CD14-positive monocyte (primary cell): ENCODE data around the gene IMPA2. TPM values are rescaled to one million over a fixed set of nuclear protein-coding genes. Genes with fewer than 3 reads are reported as not detected.
"Not testable (repeated sequence)": the region's sequence is repeated elsewhere in the genome, so short reads cannot be mapped to it uniquely, and the experiment has no call there.

ENCODE experiments used
- DNase-seq, 3 donors: peaks; one replicate each; pipeline ENCODE4 v3.0.0-alpha.2; 2011 to 2022
- H2AFZ ChIP-seq: 2 replicates; pipeline ENCODE4 v1.6.0; 2012; ENCODE audit warnings: mild to moderate bottlenecking, low read depth, low read length, inconsistent platforms; ENCODE audit not compliant: insufficient read depth, poor library complexity, severe bottlenecking
- H3K27ac ChIP-seq, 2 donors: 1 replicate in 1 of 2; 2 replicates in 1 of 2; pipeline ENCODE4 v1.5.1; 2012 to 2013; ENCODE audit warnings: low read length in 2 of 2, control low read depth in 1 of 2, inconsistent platforms in 1 of 2, low read depth in 1 of 2, mild to moderate bottlenecking in 1 of 2
- H3K27me3 ChIP-seq, 2 donors: one replicate each; pipeline versions ENCODE4 v1.6.0 to v1.6.1; 2011 to 2013; ENCODE audit warnings: low read length in 2 of 2; ENCODE audit not compliant: control insufficient read depth in 2 of 2, insufficient read depth in 2 of 2
- H3K36me3 ChIP-seq, 2 donors: replicated peaks in 1 of 2; 1 replicate in 1 of 2; 2 replicates in 1 of 2; pipeline versions ENCODE4 v1.5.1 to v1.6.1; 2012 to 2013; ENCODE audit warnings: low read length in 2 of 2, control low read depth in 1 of 2, inconsistent platforms in 1 of 2, mild to moderate bottlenecking in 1 of 2; ENCODE audit not compliant: insufficient read depth in 2 of 2, control insufficient read depth in 1 of 2
- H3K4me1 ChIP-seq, 2 donors: 1 replicate in 1 of 2; 2 replicates in 1 of 2; pipeline versions ENCODE4 v1.5.1 to v1.6.1; 2012 to 2013; ENCODE audit warnings: low read length in 2 of 2, control low read depth in 1 of 2, inconsistent platforms in 1 of 2, mild to moderate bottlenecking in 1 of 2, moderate library complexity in 1 of 2; ENCODE audit not compliant: insufficient read depth in 2 of 2, control insufficient read depth in 1 of 2
- H3K4me2 ChIP-seq: replicated peaks from 2 replicates; pipeline ENCODE3; 2012; ENCODE audit warnings: low read length, moderate library complexity, mild to moderate bottlenecking; ENCODE audit not compliant: poor library complexity, severe bottlenecking; ENCODE audit errors: extremely low read depth
- H3K4me3 ChIP-seq, 3 experiments: fragments of 200-600 bp in 1 of 3; sonication (generic) in 1 of 3; replicated peaks in 1 of 3; 1 replicate in 2 of 3; 2 replicates in 1 of 3; pipeline ENCODE4 v1.5.1; 2011 to 2013; ENCODE audit warnings: low read length in 3 of 3, mild to moderate bottlenecking in 3 of 3, control low read depth in 2 of 3, low read depth in 2 of 3, inconsistent platforms in 1 of 3, moderate library complexity in 1 of 3
- H3K79me2 ChIP-seq: 2 replicates; pipeline ENCODE4 v1.6.0; 2012; ENCODE audit warnings: mild to moderate bottlenecking, control low read depth, inconsistent platforms, low read length, moderate library complexity; ENCODE audit not compliant: insufficient read depth
- H3K9ac ChIP-seq: 2 replicates; pipeline ENCODE4 v1.6.0; 2017; ENCODE audit warnings: low read length, mild to moderate bottlenecking; ENCODE audit not compliant: insufficient read depth, poor library complexity, severe bottlenecking
- H3K9me3 ChIP-seq, 2 donors: replicated peaks in 1 of 2; 1 replicate in 1 of 2; 2 replicates in 1 of 2; pipeline versions ENCODE4 v1.5.1 to v1.6.1; 2012 to 2013; ENCODE audit warnings: low read length in 2 of 2, control low read depth in 1 of 2; ENCODE audit not compliant: control insufficient read depth in 1 of 2, insufficient read depth in 1 of 2
- H4K20me1 ChIP-seq: 2 replicates; pipeline ENCODE4 v1.6.0; 2012; ENCODE audit warnings: mild to moderate bottlenecking, low read length, control low read depth, moderate library complexity; ENCODE audit not compliant: insufficient read depth
- H3K27ac Mint-ChIP-seq, 7 donors: one replicate each; pipeline ENCODE4 v1.8.0; 2020; ENCODE audit warnings: mild to moderate bottlenecking in 7 of 7, mixed read lengths in 7 of 7, moderate library complexity in 6 of 7, inconsistent platforms in 2 of 7
- H3K27me3 Mint-ChIP-seq, 3 donors: one replicate each; pipeline ENCODE4 v1.8.0; 2021 to 2022; ENCODE audit warnings: low read depth in 3 of 3, mild to moderate bottlenecking in 3 of 3, mixed read lengths in 3 of 3, moderate library complexity in 3 of 3, inconsistent platforms in 1 of 3
- H3K36me3 Mint-ChIP-seq, 2 donors: one replicate each; pipeline ENCODE4 v1.8.0; 2020; ENCODE audit warnings: mixed read lengths in 2 of 2, inconsistent platforms in 1 of 2, mild to moderate bottlenecking in 1 of 2
- H3K4me1 Mint-ChIP-seq: one replicate; pipeline ENCODE4 v1.8.0; 2020; ENCODE audit warnings: mild to moderate bottlenecking, mixed read lengths
- H3K4me3 Mint-ChIP-seq, 2 donors: one replicate each; pipeline ENCODE4 v1.8.0; 2020; ENCODE audit warnings: mild to moderate bottlenecking in 2 of 2, mixed read lengths in 2 of 2, moderate library complexity in 1 of 2
- H3K9me3 Mint-ChIP-seq, 7 donors: one replicate each; pipeline ENCODE4 v1.8.0; 2020 to 2022; ENCODE audit warnings: mixed read lengths in 7 of 7, mild to moderate bottlenecking in 6 of 7, moderate library complexity in 6 of 7, inconsistent platforms in 2 of 7
- CTCF ChIP-seq: fragments of 200-600 bp; IDR thresholded peaks from one replicate; pipeline ENCODE4 v1.8.0; 2022; ENCODE audit warnings: antibody characterized with exemption, mild to moderate bottlenecking
- WGBS: methylation state at CpG from one replicate; pipeline ENCODE4 v1.1.5; 2013; ENCODE audit warnings: missing lambda C conversion rate; ENCODE audit not compliant: insufficient coverage; 5-methylcytosine and 5-hydroxymethylcytosine counted together
- intact Hi-C, 2 donors: fragments of 100-400 bp; cut with micrococcal nuclease; formaldehyde crosslinking; loops; one replicate each; pipeline versions ENCODE4 v1.15.0 to v1.15.1; 2023
- polyA plus RNA-seq, 3 donors: library from polyadenylated mRNA; depleted of rRNA in 1 of 3; unstranded in 2 of 3; stranded (reverse) in 1 of 3; fragments of 300-500 nt in 2 of 3; fragments of >200 nt in 1 of 3; fragmentation: Illumina TruSeq in 2 of 3; gene quantifications; 1 replicate in 2 of 3; 2 replicates in 1 of 3; pipeline ENCODE4 v1.2.3, GENCODE V29; 2012 to 2021

The IMPA2 gene
- polyA plus RNA-seq, 3 donors = 97.4 to 186 (median 145) TPM

DNA sequence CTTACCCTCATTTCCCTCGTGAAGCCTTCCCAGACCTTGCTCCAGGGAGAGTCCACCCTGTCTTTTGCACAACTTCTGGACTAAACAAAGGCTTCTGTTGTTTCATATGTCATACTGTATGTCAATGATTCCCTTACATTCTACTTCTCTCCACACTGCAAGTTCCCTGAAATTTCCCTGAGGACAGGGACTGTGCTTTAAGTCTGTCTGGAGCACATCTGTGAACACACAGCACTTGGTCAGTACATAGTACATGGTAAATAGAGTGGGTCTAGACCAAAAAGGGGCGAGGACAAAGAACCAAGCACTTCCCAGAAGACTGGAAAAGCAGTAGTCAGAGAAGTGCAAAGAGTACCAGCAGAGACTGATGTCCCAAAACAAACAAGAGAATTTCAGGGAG lies 23.7 kb upstream of the IMPA2 start:
- H3K4me3 ChIP-seq = no peak overlapping the region
- no peaks in the 10 kb centered on the region for H3K27me3 ChIP-seq
- peaks cover 21 to 25% of the 10 kb centered on the region in 2 donors for H3K9me3 ChIP-seq
- Mint-ChIP-seq H3K4me3 (no peak overlapping the region), H3K4me1 (peaks cover 9% of the 10 kb centered on the region), H3K27me3 (peaks cover 0 to 2% (median 0%) of the 10 kb centered on the region in 3 donors), H3K27ac (no peak overlapping the region), H3K9me3 (peaks cover 17 to 38% (median 33%) of the 10 kb centered on the region in 7 donors), H3K36me3 (peaks cover 0 to 4% of the 10 kb centered on the region in 2 donors)
- no peaks in the 10 kb centered on the region for H3K79me2 ChIP-seq
- no peak overlapping the region for H3K27ac ChIP-seq
- no peaks in the 10 kb centered on the region for H4K20me1 ChIP-seq
- H3K4me1 ChIP-seq = peaks cover 2 to 5% of the 10 kb centered on the region in 2 donors
- WGBS = no CpG with 5 or more reads among the region's 2 CpGs
- H2AFZ ChIP-seq = no peak overlapping the region
- intact Hi-C loops = no loop called here
- no peak for TF ChIP-seq CTCF
- no peaks in the 10 kb centered on the region for H3K36me3 ChIP-seq
- no peak for DNase-seq
- no peak overlapping the region for H3K4me2 ChIP-seq
- H3K9ac ChIP-seq = no peak overlapping the region

DNA sequence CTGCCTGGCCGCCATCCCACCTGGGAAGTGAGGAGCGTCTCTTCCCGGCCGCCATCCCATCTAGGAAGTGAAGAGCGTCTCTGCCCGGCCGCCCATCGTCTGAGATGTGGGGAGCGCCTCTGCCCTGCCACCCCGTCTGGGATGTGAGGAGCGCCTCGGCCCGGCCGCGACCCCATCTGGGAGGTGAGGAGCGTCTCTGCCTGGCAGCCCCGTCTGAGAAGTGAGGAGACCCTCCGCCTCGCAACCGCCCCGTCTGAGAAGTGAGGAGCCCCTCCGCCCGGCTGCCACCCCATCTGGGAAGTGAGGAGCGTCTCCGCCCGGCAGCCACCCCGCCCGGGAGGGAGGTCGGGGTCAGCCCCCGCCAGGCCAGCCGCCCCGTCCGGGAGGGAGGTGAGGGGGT lies 21.7 kb upstream of the IMPA2 start:
- H3K4me1 ChIP-seq, intact Hi-C loops, H3K36me3 Mint-ChIP-seq, H3K4me2 ChIP-seq, H3K27ac ChIP-seq, H3K27me3 Mint-ChIP-seq, H3K4me1 Mint-ChIP-seq, H3K36me3 ChIP-seq, H3K27ac Mint-ChIP-seq, H3K9ac ChIP-seq, H3K4me3 ChIP-seq, H2AFZ ChIP-seq, DNase-seq, H4K20me1 ChIP-seq, H3K4me3 Mint-ChIP-seq, H3K79me2 ChIP-seq, H3K27me3 ChIP-seq: not testable (repeated sequence)
- WGBS = 98% methylated on average over 8 of the region's 33 CpGs
- peaks cover 21 to 25% of the 10 kb centered on the region in 2 donors for H3K9me3 ChIP-seq
- H3K9me3 Mint-ChIP-seq = peaks cover 17 to 38% (median 33%) of the 10 kb centered on the region in 7 donors
